ENCODE measurements around the gene LTK.

Gene LTK

DNA sequence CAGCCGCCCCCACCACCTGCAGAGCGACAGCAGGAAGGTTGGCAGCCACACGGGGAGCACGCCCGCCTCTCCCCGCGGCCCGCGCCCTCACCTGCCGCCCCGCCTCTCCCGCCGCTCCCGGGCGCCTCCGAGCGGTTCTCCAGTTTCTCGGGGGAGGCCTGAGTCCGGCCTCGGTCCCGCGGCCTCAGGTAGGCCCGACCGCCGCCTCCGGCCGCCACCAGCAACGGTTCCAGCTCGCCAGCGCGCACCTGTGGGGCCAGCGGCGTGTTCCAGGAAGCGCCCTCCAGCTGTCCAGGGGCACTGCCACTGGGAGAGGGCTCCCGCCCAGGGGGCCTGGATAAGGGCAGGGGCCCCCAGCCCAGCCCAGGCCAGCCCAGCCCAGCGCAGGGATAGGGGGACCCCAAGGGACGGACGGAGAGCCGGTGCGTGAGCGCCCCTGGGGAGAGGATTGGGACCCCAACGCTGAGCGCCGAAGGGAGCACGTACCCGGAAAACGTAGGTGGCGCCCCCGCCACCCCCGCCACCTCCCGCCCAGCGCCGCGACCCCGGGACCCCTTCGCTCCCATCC, 2.2 kb downstream of the LTK start:
- peaks cover 12% of the 10 kb centered on the region for H3K27me3 ChIP-seq (replicated peaks; ENCODE audit: insufficient read depth, low read length)
- no peaks in the 10 kb centered on the region for H3K9me2 ChIP-seq (replicated peaks; ENCODE audit: insufficient read depth, low read length)
- DNase-seq: no peak
- no peak overlapping the region for H3K27ac ChIP-seq (ENCODE audit: low read length)
- no peaks in the 10 kb centered on the region for H4K20me1 ChIP-seq (ENCODE audit: insufficient read depth, low read length)
- H3K4me3 ChIP-seq (ENCODE audit: low read length): no peak overlapping the region
- H3K36me3 ChIP-seq (replicated peaks; ENCODE audit: insufficient read depth, low read length): no peaks in the 10 kb centered on the region
- H3K9me3 ChIP-seq (replicated peaks; ENCODE audit: insufficient read depth, low read length): no peaks in the 10 kb centered on the region
- TF ChIP-seq EZH2 (optimal IDR thresholded peaks at IDR 0.05; ENCODE audit: low read depth, low read length): no peak
- TF ChIP-seq EZH2phosphoT487 (IDR thresholded peaks at IDR 0.05; ENCODE audit: low read length): no peak
- TF ChIP-seq, protein P1, sequence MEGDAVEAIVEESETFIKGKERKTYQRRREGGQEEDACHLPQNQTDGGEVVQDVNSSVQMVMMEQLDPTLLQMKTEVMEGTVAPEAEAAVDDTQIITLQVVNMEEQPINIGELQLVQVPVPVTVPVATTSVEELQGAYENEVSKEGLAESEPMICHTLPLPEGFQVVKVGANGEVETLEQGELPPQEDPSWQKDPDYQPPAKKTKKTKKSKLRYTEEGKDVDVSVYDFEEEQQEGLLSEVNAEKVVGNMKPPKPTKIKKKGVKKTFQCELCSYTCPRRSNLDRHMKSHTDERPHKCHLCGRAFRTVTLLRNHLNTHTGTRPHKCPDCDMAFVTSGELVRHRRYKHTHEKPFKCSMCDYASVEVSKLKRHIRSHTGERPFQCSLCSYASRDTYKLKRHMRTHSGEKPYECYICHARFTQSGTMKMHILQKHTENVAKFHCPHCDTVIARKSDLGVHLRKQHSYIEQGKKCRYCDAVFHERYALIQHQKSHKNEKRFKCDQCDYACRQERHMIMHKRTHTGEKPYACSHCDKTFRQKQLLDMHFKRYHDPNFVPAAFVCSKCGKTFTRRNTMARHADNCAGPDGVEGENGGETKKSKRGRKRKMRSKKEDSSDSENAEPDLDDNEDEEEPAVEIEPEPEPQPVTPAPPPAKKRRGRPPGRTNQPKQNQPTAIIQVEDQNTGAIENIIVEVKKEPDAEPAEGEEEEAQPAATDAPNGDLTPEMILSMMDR (IDR thresholded peaks at IDR 0.05; ENCODE audit: low read length): no peak
- no peak overlapping the region for H3K4me2 ChIP-seq (ENCODE audit: low read depth, low read length)
- H3K79me2 ChIP-seq (ENCODE audit: low read length): no peaks in the 10 kb centered on the region
- no peaks in the 10 kb centered on the region for H3F3A ChIP-seq (ENCODE audit: insufficient read depth, low read length)
- H3K9ac ChIP-seq (ENCODE audit: low read length): no peak overlapping the region
- H2AFZ ChIP-seq (ENCODE audit: low read length): no peak overlapping the region
- no peaks in the 10 kb centered on the region for H3K4me1 ChIP-seq (ENCODE audit: low read length)

DNA sequence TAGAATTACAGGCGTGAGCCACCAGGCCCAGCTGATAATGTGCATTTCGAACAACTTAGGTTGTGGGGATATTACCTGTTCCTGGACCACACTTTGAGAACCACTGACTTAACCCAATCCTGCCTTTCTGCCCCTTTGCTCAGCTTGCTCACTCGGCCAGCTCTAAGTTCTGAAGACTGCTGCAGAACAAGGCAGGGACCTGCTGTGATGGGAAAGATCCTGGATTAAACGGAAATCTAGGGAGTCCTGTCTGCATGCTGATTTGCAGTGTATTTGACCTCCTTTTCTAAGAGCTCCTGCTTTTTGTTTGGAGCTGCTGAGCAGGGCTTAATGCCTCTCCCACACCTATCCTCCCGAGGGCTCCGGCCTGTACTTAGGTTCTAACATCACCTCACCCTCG, 2.9 kb downstream of the LTK start:
- no peaks in the 10 kb centered on the region for H3K9me2 ChIP-seq (replicated peaks; ENCODE audit: insufficient read depth, low read length)
- no peaks in the 10 kb centered on the region for H4K20me1 ChIP-seq (ENCODE audit: insufficient read depth, low read length)
- TF ChIP-seq, protein P1 (IDR thresholded peaks at IDR 0.05; ENCODE audit: low read length): no peak
- TF ChIP-seq EZH2 (optimal IDR thresholded peaks at IDR 0.05; ENCODE audit: low read depth, low read length) (no peak), EZH2phosphoT487 (IDR thresholded peaks at IDR 0.05; ENCODE audit: low read length) (no peak)
- H3K27me3 ChIP-seq (replicated peaks; ENCODE audit: insufficient read depth, low read length): peaks cover 12% of the 10 kb centered on the region
- H3K27ac ChIP-seq (ENCODE audit: low read length): no peak overlapping the region
- H2AFZ ChIP-seq (ENCODE audit: low read length): no peak overlapping the region
- DNase-seq: no peak
- H3K9ac ChIP-seq (ENCODE audit: low read length): no peak overlapping the region
- H3F3A ChIP-seq (ENCODE audit: insufficient read depth, low read length): no peaks in the 10 kb centered on the region
- no peaks in the 10 kb centered on the region for H3K79me2 ChIP-seq (ENCODE audit: low read length)
- no peaks in the 10 kb centered on the region for H3K4me1 ChIP-seq (ENCODE audit: low read length)
- H3K4me2 ChIP-seq (ENCODE audit: low read depth, low read length): no peak overlapping the region
- H3K4me3 ChIP-seq (ENCODE audit: low read length): no peak overlapping the region
- H3K36me3 ChIP-seq (replicated peaks; ENCODE audit: insufficient read depth, low read length): no peaks in the 10 kb centered on the region
- H3K9me3 ChIP-seq (replicated peaks; ENCODE audit: insufficient read depth, low read length): no peaks in the 10 kb centered on the region

DNA sequence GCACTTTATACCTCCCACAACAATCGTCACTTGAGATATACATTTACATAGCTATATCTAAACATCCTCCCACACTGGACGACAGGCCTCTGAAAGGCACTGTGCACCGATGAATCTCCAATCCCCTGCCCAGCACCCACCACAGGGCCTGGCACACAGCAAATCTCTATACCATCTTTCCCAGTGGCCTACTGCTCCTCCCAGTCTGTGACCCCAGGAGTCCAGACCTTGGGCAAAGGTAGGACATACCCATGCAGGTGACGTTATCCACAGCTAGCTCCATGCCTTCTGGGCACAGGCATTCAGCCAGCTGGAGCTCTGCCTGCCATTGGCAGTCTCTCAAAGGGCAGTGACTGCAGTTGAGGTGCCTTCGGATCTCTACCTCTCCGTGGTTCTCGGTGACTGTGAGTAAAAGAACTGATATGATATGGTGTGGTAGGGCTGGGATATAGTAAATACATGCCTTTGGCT, 5.8 kb downstream of the LTK start:
- no peaks in the 10 kb centered on the region for H3K9me3 ChIP-seq (replicated peaks; ENCODE audit: insufficient read depth, low read length)
- no peak for TF ChIP-seq EZH2phosphoT487 (IDR thresholded peaks at IDR 0.05; ENCODE audit: low read length)
- TF ChIP-seq, protein P1 (IDR thresholded peaks at IDR 0.05; ENCODE audit: low read length): no peak
- no peak for TF ChIP-seq EZH2 (optimal IDR thresholded peaks at IDR 0.05; ENCODE audit: low read depth, low read length)
- H3K9me2 ChIP-seq (replicated peaks; ENCODE audit: insufficient read depth, low read length): no peaks in the 10 kb centered on the region
- H3K27ac ChIP-seq (ENCODE audit: low read length): no peak overlapping the region
- H3K36me3 ChIP-seq (replicated peaks; ENCODE audit: insufficient read depth, low read length): no peaks in the 10 kb centered on the region
- DNase-seq: no peak
- H3K79me2 ChIP-seq (ENCODE audit: low read length): no peaks in the 10 kb centered on the region
- H3K4me1 ChIP-seq (ENCODE audit: low read length): no peaks in the 10 kb centered on the region
- no peak overlapping the region for H2AFZ ChIP-seq (ENCODE audit: low read length)
- H3K9ac ChIP-seq (ENCODE audit: low read length): no peak overlapping the region
- H3K4me2 ChIP-seq (ENCODE audit: low read depth, low read length): no peak overlapping the region
- H3K27me3 ChIP-seq (replicated peaks; ENCODE audit: insufficient read depth, low read length): peaks cover 11% of the 10 kb centered on the region
- no peaks in the 10 kb centered on the region for H4K20me1 ChIP-seq (ENCODE audit: insufficient read depth, low read length)
- H3K4me3 ChIP-seq (ENCODE audit: low read length): no peak overlapping the region
- no peaks in the 10 kb centered on the region for H3F3A ChIP-seq (ENCODE audit: insufficient read depth, low read length)

Data from MM.1S (cell line).